Colonic mucosa (tissue), 4 donors: ENCODE measurements around the gene CACNA2D1. TPM values are rescaled to one million over a fixed set of nuclear protein-coding genes. Genes with fewer than 3 reads are reported as not detected.

Experiments used
- DNase-seq: peaks from one replicate; pipeline ENCODE4 v3.0.0-alpha.2; 2020
- H3K27ac ChIP-seq: fragments of 200-600 bp; one replicate; pipeline ENCODE4 v1.8.0; 2021
- H3K27me3 ChIP-seq: fragments of 200-600 bp; one replicate; pipeline ENCODE4 v1.8.0; 2021
- H3K36me3 ChIP-seq: fragments of 200-600 bp; one replicate; pipeline ENCODE4 v1.8.0; 2021
- H3K4me1 ChIP-seq: fragments of 200-600 bp; one replicate; pipeline ENCODE4 v1.8.0; 2021; ENCODE audit warnings: mild to moderate bottlenecking
- H3K4me3 ChIP-seq: fragments of 200-600 bp; one replicate; pipeline ENCODE4 v1.8.0; 2021
- H3K9ac ChIP-seq, 2 donors: one replicate each; pipeline ENCODE4 v1.7.0; 2013; ENCODE audit warnings: control low read depth in 2 of 2, low read depth in 2 of 2, low read length in 2 of 2
- H3K9me3 ChIP-seq: fragments of 200-600 bp; one replicate; pipeline ENCODE4 v1.8.0; 2021
- intact Hi-C: fragments of 100-400 bp; cut with DNase I; formaldehyde crosslinking; loops from one replicate; pipeline ENCODE4 v1.14.1; 2022
- total RNA-seq, 2 donors: library from RNA; stranded (reverse); fragmentation: NEBNext Ultra II Directional in 1 of 2; extraction: Animal tissue kit (Norgen Biotek cat#: 25700) in 1 of 2; gene quantifications; one replicate each; pipeline ENCODE4 v1.2.1, GENCODE V29; 2021
- TF ChIP-seq, protein P1 (sequence below): fragments of 200-600 bp; IDR thresholded peaks from one replicate; pipeline ENCODE4 v1.8.0; 2022; ENCODE audit warnings: antibody characterized with exemption, mild to moderate bottlenecking
- donor health status: healthy.
- donor health status: DM: no; HTN: no; CAD: no.
- donor health status: DM: no; HTN: no; CAD: no.

Gene CACNA2D1
- total RNA-seq, 2 donors from 2014 or later = 1.4 to 9.3 TPM

DNA sequence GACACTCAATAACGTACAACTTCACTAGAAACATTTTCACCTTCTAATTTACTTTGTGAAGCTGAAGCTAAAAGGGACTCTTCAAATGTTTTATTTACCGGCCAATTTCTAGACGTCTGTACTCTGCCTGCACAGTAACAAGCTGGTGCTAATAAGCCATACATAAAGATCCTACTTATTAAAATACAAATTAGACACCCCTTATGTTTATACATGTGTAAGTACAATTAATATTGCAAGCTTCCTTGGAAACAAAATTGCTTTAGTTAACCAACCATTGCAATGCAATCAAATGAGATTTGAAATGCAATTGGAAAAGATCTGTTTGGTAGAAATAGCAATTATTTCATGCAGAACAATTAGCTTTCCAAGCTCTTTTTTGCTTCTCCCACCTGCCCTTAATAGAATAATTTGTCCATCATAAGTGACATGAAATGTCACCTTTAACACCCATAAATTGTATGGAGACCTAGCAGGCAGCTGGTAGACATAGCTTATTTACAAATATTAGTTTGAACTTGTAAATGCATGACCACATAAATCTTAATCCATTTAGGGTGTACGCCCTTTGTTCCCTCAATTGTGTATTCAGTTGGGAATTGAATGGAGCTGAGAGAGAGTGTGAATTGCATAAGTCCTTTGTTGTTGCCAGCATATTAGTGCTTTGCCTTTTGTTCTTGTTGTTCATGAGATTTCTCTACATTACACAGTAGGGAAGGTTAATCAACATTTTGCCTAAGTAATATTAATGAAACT, 277.1 kb downstream of the CACNA2D1 start:
- no peaks in the 10 kb centered on the region for H3K9me3 ChIP-seq
- TF ChIP-seq, protein P1, sequence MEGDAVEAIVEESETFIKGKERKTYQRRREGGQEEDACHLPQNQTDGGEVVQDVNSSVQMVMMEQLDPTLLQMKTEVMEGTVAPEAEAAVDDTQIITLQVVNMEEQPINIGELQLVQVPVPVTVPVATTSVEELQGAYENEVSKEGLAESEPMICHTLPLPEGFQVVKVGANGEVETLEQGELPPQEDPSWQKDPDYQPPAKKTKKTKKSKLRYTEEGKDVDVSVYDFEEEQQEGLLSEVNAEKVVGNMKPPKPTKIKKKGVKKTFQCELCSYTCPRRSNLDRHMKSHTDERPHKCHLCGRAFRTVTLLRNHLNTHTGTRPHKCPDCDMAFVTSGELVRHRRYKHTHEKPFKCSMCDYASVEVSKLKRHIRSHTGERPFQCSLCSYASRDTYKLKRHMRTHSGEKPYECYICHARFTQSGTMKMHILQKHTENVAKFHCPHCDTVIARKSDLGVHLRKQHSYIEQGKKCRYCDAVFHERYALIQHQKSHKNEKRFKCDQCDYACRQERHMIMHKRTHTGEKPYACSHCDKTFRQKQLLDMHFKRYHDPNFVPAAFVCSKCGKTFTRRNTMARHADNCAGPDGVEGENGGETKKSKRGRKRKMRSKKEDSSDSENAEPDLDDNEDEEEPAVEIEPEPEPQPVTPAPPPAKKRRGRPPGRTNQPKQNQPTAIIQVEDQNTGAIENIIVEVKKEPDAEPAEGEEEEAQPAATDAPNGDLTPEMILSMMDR = no peak
- H3K4me3 ChIP-seq = no peak overlapping the region
- no peak for DNase-seq
- H3K4me1 ChIP-seq = no peaks in the 10 kb centered on the region
- no peak overlapping the region for H3K27ac ChIP-seq
- H3K36me3 ChIP-seq = no peaks in the 10 kb centered on the region
- no peaks in the 10 kb centered on the region for H3K27me3 ChIP-seq
- H3K9ac ChIP-seq = no peak overlapping the region
- intact Hi-C loops = no loop called here

DNA sequence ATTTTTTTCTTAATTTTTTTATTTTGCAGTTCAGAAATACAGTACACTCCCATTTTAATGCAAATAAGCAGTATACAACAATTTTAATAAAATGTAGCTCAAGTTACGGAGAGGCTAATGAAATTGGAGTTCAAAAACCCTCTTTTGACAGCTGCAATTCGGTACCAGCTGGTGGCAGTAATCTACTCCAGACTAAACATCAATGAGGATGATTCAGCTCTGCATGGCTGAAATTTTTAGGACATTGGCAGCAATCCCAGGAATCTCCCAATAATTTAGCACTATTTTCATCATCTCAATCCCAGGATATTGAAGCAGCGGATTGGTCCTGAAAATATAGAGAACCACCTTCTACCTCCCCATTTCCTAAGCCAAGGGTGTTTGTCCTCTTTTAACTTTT, 278.8 kb downstream of the CACNA2D1 start:
- intact Hi-C loops = no loop called here
- Histone ChIP-seq H3K27ac (no peak overlapping the region), H3K9ac (no peak overlapping the region), H3K4me3 (no peak overlapping the region), H3K9me3 (no peaks in the 10 kb centered on the region), H3K36me3 (no peaks in the 10 kb centered on the region), H3K27me3 (no peaks in the 10 kb centered on the region), H3K4me1 (no peaks in the 10 kb centered on the region)
- DNase-seq = peak; percentile 20
- TF ChIP-seq, protein P1 = no peak

DNA sequence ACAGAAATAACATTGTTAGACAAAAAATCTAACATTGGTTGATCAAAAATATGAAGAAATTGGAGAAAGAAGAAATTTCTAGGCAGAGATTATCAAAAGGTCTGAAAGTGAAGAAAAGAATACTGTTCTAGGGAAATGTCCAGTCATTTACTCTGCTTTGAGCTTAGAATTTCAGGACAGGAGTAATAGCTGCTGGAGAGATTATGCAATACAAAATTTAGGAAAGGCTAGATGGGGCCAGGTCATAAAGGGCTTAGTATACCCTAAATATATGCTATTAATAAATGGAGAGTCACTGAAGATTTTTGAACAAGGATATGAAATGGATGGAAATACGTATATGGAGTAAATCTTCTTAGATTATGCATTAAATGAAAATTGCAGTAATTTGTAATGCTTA, 279.2 kb downstream of the CACNA2D1 start:
- DNase-seq = no peak
- intact Hi-C loops = no loop called here
- no peak overlapping the region for H3K4me3 ChIP-seq
- H3K27ac ChIP-seq = no peak overlapping the region
- H3K9ac ChIP-seq = no peak overlapping the region
- H3K36me3 ChIP-seq = no peaks in the 10 kb centered on the region
- TF ChIP-seq, protein P1 = no peak
- no peaks in the 10 kb centered on the region for H3K9me3 ChIP-seq
- no peaks in the 10 kb centered on the region for H3K27me3 ChIP-seq
- no peaks in the 10 kb centered on the region for H3K4me1 ChIP-seq

DNA sequence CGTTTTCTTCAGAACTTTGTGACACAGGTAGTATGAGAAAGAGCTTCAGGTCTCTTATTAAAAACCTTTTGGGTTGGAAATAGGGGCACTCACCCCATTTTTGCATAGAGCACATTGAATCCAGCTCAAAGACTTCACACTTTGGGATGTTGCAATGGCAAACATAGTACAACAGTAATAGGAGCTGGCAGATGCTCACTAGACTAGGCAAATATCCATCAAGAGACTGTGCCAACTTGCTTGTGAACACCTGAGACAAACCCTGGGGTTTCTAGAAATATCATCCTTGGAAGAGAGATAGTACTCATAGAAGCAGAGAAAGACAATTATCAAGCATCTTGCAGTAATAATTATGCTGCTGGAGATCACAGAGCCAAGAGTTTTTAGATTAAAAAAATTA, 280.0 kb downstream of the CACNA2D1 start:
- H3K9me3 ChIP-seq = no peaks in the 10 kb centered on the region
- H3K4me1 ChIP-seq = no peaks in the 10 kb centered on the region
- no peaks in the 10 kb centered on the region for H3K36me3 ChIP-seq
- intact Hi-C loops = no loop called here
- no peak overlapping the region for H3K9ac ChIP-seq
- H3K27ac ChIP-seq = no peak overlapping the region
- TF ChIP-seq, protein P1 = no peak
- H3K27me3 ChIP-seq = no peaks in the 10 kb centered on the region
- no peak overlapping the region for H3K4me3 ChIP-seq
- DNase-seq = no peak

DNA sequence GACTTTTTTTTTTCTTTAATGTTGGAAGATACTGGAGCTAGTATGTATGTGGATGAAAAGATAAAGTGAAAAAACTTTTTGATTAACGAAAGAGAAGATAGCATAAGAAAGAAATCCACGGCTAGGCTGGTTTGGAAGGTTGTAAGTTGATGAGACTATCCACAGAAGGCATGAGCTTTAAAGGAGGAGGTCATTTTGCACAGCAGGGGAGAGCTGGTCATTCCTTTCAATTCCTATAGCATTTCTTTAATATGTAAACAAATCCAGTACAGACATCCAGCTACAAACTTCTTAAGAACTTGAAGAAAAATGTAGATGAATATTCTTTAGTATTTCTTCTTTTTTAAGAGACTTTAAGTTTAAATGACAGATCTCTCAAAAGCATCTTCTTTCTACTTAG, 281.3 kb downstream of the CACNA2D1 start:
- no peaks in the 10 kb centered on the region for H3K27me3 ChIP-seq
- TF ChIP-seq, protein P1 = no peak
- H3K4me1 ChIP-seq = no peaks in the 10 kb centered on the region
- no peaks in the 10 kb centered on the region for H3K9me3 ChIP-seq
- DNase-seq = no peak
- H3K9ac ChIP-seq = no peak overlapping the region
- no peaks in the 10 kb centered on the region for H3K36me3 ChIP-seq
- no peak overlapping the region for H3K27ac ChIP-seq
- H3K4me3 ChIP-seq = no peak overlapping the region
- intact Hi-C loops = no loop called here
